LoVo (cell line): ENCODE results near the gene FIBCD1.
"Not testable (repeated sequence)": the region's sequence is repeated elsewhere in the genome, so short reads cannot be mapped to it uniquely, and the experiment has no call there.

Source experiments
- DNase-seq: peaks from one replicate; pipeline ENCODE4 v3.0.0-alpha.2; 2016; ENCODE audit warnings: low spot score

The FIBCD1 gene

GRCh38 chr9:130921989-130922892, 16.8 kb downstream of the FIBCD1 start:
- no peak for DNase-seq

DNA sequence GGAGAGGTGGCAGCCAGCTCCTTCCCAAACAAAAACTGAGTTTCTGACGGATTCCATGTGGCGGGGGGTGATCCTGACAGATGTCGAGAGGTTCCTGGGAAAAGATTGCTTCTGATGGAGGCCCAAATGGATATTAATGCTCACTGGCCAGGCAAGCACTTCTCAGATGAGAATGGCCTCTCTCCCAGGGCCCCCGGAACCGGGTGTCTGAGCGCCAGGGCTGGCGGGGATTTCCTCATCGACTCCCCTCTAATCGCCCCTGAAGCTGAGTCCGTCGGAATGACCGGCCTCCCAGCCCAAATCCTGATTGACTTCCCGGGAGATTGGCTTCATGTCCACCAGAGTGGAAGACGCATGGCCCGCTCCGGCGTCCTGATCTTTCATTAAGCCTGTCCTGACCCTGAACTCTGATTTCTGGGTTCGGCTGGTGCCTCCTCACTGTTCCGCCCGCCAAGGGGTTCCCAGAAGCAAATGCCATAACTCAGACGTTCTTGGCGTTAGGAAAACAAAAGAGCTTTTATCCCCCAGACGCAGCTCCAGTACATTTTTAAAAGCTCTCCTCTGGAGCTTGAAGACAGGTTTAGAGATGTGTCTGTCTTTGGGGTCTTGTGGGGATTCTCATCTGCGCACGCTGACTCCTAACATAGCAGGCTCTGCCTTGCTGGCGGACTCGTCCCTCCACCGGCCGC, 17.6 kb downstream of the FIBCD1 start:
- no peak for DNase-seq

DNA sequence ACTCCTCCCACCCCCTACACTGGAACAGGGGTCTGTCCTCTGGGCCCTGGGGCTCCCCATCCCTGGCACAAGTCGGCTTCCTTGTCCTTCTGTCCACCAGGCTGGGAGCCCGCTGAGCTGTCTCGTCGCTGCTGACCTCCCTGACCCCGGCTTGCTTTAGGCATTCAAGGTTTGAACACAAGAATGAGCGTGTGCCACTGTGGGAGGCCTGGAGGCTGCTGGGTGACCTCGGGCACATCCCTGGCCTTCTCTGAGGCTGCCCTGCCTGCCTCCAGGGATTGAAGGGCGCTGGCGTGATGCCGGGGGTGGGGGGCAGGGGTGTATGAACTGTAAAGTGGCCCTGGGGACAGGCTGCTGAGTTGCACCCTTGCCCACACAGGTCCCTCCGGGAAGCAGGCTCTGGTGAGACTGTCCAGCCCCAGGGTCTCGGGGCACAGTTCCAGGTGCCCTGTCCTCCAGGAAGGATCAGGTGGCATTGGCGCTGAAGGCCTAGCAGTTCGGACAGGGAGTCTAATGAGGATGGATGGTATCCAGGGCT, 18.2 kb downstream of the FIBCD1 start:
- DNase-seq: no peak

DNA sequence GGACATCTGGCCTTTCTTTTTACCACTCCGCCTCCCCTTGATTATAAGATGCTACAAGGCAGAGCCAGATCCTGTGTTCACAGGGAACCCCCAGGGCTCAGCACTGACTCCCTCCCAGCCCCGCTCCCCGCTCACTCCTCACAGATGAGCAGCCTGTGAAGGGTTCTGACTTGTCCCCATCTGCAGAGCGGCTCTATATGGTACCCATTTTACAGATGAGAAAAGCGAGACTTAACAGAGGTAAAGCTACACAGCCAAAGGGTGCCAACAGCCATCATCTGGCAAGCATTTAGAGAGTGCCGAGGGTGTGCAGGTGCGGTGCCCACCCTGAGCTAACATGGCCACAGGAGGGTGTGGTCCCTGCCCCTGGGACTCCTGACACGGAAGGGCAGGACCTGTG, 18.8 kb downstream of the FIBCD1 start:
- DNase-seq: no peak

DNA sequence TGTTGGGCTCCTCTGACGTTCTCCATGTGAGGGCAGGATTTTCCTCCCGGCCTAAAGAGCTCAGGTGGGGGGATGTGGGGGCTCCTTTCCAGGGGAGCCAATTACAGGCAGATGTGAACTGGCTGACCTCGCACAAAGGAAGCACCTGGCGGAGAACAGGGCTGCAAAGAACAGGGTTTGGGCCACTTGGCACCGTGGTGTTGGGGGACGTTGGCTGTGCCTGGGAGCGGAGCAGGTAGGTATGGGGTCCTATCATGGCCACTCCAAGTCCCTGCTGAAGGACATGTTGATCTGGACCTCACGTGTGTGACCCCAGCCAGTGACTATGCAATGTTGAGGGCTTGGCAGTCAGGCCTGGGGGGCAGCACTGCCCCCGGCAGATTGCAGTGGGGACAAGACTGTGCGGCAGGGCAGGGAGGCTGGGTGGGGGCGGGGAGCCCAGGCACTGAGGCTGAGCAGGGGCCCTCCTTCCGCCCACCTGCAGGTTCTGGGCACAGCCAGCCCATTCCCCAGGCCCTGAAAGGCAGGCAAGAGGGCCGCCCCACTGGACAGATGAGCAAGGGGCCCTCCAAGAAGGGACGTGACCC, 19.4 kb downstream of the FIBCD1 start:
- no peak for DNase-seq

GRCh38 chr9:130918826-130919558, 20.1 kb downstream of the FIBCD1 start:
- DNase-seq: no peak

DNA sequence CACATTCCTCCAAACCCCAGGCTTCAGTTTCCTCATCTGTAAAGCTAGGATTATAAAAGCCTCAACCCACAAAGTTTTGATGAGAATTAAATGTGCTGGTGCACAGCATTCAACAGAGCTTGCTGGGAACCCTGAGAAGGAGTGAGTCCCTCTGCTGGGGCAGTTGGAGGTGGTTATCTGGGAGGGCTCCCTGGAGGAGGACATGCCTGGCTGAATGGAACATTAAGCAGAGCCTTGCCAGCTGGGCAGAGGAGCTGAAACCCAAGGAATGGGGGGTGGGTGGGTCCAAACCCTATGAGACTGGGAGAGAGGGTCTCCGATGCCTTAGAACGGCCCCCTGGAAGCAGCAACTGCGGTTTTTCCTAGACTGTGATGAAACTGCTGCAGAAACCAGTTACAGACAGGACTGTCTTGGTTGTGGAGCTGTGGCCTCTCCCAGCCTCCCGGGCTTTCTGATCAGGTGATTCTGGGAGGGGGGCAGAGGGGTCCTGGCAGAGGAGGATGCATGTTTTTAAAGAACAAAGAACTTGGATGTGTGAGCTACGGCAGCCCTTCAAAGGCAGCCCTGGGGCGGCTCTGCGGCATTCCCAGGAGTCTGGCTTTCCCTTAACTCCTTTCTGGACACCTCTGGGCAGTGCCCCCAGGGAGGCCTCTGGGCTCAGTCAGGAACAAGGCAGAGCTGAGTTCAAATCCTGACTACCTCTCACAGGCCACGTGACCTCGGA, 20.8 kb downstream of the FIBCD1 start:
- DNase-seq: no peak

- no peak for DNase-seq
Measured at GRCh38 chr9:130917168-130917960, 21.7 kb downstream of the FIBCD1 start.

GRCh38 chr9:130915096-130915447, 24.0 kb downstream of the FIBCD1 start:
- DNase-seq: no peak

DNA sequence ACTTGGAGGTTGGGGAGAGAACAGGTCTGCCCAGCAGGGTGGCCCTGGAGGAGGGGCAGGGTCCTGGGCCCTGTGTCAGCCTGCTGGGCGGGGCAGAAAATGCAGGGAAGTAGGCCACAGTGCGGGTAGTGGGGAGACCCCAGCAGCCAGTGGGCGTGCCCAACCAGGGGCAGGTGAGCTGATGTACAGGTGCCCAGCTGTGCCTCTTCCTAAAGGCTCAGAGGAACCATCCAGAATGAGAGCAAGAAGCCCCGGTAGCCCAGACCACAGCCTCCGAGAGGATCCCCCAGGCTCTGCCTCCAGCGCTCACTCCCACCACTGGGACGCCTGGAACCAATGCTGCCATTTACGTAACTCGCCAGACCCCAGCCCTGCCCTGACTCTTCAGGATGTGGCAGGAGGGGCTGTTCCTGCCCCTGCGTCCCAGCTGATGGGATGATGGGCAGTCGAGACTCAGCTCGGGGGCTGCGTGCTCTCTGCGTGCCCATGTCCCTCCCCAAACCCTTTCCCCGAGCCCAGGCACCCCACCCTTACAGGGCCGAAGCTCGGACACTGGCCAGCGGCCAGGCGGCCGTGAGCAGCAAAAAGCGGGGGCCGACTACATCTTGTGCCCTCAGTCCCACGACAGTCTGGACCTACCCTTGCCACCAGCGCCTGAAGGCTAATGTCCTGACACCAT, 24.5 kb downstream of the FIBCD1 start:
- DNase-seq: no peak

DNA sequence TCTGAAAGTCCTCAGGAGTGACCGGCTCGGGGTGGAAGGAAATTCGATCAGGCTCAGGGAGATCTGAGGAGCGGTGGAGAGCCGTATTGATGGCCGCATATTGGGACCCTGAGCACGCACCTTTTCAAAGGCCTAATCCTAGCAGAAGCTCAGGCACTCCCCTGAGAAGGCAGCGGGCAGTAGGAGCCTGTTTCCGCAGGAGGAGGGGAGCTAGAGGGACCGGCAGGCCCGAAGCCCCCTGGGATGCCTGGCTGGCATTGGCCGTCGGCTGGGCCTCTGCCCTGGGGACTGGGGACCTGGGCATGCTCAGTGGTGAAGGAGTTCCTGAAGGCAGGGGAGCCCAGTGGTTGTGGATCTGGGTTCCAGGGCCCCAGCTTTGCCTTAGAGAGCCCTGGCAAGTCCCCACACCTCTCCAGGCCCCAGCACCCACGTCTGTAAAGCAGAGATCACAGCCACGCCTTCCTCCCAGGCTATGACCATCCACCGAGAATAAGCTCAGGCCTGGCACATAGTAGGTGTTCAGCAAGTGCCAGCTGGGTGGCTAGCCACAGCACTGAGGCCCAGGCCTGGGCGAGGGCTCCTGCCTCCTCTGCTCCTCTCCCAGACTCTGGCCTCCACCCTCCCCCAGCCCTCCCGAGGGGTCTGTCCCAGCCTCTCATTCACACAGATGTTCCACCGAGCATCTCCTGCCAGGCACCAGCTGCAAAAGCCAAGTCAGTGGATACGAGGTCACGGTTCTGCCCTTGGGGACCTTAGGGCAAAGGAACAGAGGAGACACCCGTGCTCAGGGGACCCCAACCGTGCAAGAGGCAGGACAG, 25.2 kb downstream of the FIBCD1 start:
- no peak for DNase-seq

DNA sequence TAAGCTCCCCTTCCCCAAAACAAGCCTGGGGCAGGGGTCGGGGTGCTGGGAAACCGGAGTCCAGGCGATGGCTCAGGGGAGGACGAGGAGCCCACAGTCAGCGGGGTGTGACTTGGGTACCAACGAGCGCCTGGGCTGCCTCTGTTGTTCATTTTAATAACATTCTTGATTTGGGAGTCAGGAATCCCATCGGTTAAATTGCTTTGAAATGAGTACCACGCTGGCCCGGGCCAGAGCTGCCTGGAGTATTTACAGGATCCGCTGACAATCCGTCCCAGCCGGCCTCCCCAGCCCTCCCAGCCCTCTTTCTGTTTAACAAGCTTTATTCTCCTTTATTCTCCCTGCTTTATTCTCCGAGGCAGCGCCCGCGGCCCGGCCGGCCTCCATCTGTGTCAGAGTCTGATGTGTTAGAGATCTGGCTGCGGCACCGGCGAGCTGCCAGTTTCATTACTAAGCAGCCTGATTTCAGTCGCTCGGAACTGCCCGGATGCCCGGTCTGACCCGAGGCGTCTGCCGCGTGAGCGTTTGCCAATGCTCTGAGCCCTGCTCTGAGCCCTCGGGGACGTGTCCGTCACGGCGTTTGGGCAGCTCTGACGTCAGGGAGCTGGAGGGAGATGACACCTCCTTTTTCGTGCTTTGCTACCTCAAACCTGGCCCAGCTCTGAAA, 26.0 kb downstream of the FIBCD1 start:
- no peak for DNase-seq

- DNase-seq: no peak
Measured at GRCh38 chr9:130911254-130912049, 27.6 kb downstream of the FIBCD1 start.

GRCh38 chr9:130910670-130911069, 28.4 kb downstream of the FIBCD1 start:
- DNase-seq: not testable (repeated sequence)

- DNase-seq: not testable (repeated sequence)
Measured at GRCh38 chr9:130910041-130910440, 29.0 kb downstream of the FIBCD1 start.

DNA sequence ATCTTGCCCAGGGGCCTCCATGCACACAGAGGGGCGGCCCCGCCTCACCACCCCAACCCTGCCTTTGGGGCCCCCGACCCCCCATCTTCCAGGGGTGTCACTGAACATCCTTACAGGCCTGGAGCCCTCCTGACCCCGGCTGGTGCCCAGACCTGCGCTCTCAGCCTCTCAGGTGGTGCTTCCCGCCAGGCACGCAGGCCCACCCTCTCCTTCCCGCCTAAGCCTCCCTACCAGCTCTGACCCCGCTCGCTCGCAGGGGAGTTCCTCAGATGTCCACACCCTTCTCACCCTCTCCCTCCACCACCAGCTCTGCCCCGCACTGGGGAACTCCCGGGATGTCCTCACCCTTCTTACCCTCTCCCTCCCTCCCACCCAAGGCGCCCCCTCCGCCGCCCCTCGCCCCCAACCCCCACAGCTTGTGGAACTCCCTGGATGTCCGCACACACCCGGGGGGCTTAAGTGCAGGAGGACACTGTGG, 30.1 kb downstream of the FIBCD1 start:
- no peak for DNase-seq

DNA sequence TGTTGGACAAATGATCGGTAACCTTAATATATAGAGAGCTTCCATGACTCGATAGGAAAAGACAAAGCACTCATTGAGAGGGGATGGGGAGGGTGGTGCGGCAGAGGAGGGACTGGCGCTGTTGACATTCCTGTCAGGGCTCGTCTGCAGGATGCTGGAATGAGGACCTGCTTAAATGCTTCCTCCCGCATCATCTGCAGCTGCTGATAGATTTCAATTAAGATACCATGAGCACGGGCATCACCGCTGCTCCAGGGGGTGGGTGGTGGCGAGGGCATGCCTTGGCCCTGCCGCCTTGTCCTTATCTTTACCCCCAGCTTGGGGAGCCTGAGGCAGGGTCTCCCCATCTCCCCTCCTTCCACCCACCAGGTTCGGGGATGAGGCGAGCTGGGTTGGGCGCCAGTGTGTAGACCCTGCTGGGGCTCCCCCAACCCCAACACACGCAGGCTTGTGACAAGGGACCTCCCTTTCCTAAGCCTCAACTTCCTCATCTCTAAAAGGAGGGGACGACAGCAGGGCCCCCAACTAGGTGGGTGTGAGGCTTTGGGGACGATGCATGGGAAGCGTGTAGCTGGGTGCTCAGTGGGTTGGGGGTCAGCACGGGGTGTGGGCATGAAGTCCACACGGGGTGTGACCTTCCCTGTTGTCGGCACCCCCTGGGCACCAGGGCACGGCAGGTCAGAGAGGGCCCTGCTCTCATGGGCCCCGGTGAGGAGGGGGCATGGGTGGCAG, 30.7 kb downstream of the FIBCD1 start:
- no peak for DNase-seq
